ENCODE results near the gene AUTS2.

Gene AUTS2

GRCh38 chr7:70389531-70390151, 791.4 kb downstream of the AUTS2 start:
- Histone ChIP-seq H3K9me3 (ENCODE audit: control insufficient read depth in 2 of 2, low read length in 2 of 2) (no peaks in the 10 kb centered on the region), H3K27me3 (ENCODE audit: control insufficient read depth in 2 of 2, insufficient read depth in 2 of 2, low read length in 2 of 2) (no peaks in the 10 kb centered on the region), H3K9ac (ENCODE audit: low read depth in 1 of 2, low read length in 2 of 2) (no peak overlapping the region), H3K36me3 (ENCODE audit: control insufficient read depth in 2 of 2, insufficient read depth in 2 of 2, low read length in 2 of 2) (no peaks in the 10 kb centered on the region), H3K4me1 (ENCODE audit: control insufficient read depth in 2 of 2, insufficient read depth in 2 of 2, low read length in 2 of 2) (no peaks in the 10 kb centered on the region), H3K27ac (ENCODE audit: low read depth in 2 of 2, low read length in 2 of 2) (no peak overlapping the region), H3K4me3 (ENCODE audit: low read length in 2 of 2) (no peak overlapping the region)

GRCh38 chr7:70390251-70390650, 792.0 kb downstream of the AUTS2 start:
- Histone ChIP-seq H3K4me3 (ENCODE audit: low read length in 2 of 2) (no peak overlapping the region), H3K27ac (ENCODE audit: low read depth in 2 of 2, low read length in 2 of 2) (no peak overlapping the region), H3K9me3 (ENCODE audit: control insufficient read depth in 2 of 2, low read length in 2 of 2) (no peaks in the 10 kb centered on the region), H3K4me1 (ENCODE audit: control insufficient read depth in 2 of 2, insufficient read depth in 2 of 2, low read length in 2 of 2) (no peaks in the 10 kb centered on the region), H3K27me3 (ENCODE audit: control insufficient read depth in 2 of 2, insufficient read depth in 2 of 2, low read length in 2 of 2) (no peaks in the 10 kb centered on the region), H3K9ac (ENCODE audit: low read depth in 1 of 2, low read length in 2 of 2) (no peak overlapping the region), H3K36me3 (ENCODE audit: control insufficient read depth in 2 of 2, insufficient read depth in 2 of 2, low read length in 2 of 2) (no peaks in the 10 kb centered on the region)

GRCh38 chr7:70392256-70392876, 794.1 kb downstream of the AUTS2 start:
- Histone ChIP-seq H3K4me1 (ENCODE audit: control insufficient read depth in 2 of 2, insufficient read depth in 2 of 2, low read length in 2 of 2) (no peaks in the 10 kb centered on the region), H3K27me3 (ENCODE audit: control insufficient read depth in 2 of 2, insufficient read depth in 2 of 2, low read length in 2 of 2) (no peaks in the 10 kb centered on the region), H3K36me3 (ENCODE audit: control insufficient read depth in 2 of 2, insufficient read depth in 2 of 2, low read length in 2 of 2) (no peaks in the 10 kb centered on the region), H3K4me3 (ENCODE audit: low read length in 2 of 2) (no peak overlapping the region), H3K27ac (ENCODE audit: low read depth in 2 of 2, low read length in 2 of 2) (no peak overlapping the region), H3K9ac (ENCODE audit: low read depth in 1 of 2, low read length in 2 of 2) (no peak overlapping the region), H3K9me3 (ENCODE audit: control insufficient read depth in 2 of 2, low read length in 2 of 2) (no peaks in the 10 kb centered on the region)

- Histone ChIP-seq H3K9ac (ENCODE audit: low read depth in 1 of 2, low read length in 2 of 2) (no peak overlapping the region), H3K9me3 (ENCODE audit: control insufficient read depth in 2 of 2, low read length in 2 of 2) (no peaks in the 10 kb centered on the region), H3K4me3 (ENCODE audit: low read length in 2 of 2) (no peak overlapping the region), H3K36me3 (ENCODE audit: control insufficient read depth in 2 of 2, insufficient read depth in 2 of 2, low read length in 2 of 2) (no peaks in the 10 kb centered on the region), H3K4me1 (ENCODE audit: control insufficient read depth in 2 of 2, insufficient read depth in 2 of 2, low read length in 2 of 2) (no peaks in the 10 kb centered on the region), H3K27ac (ENCODE audit: low read depth in 2 of 2, low read length in 2 of 2) (no peak overlapping the region), H3K27me3 (ENCODE audit: control insufficient read depth in 2 of 2, insufficient read depth in 2 of 2, low read length in 2 of 2) (no peaks in the 10 kb centered on the region)
These were observed 794.7 kb downstream of the AUTS2 start for GRCh38 chr7:70392877-70393435.

- no peaks in the 10 kb centered on the region for H3K9me3 ChIP-seq (ENCODE audit: control insufficient read depth in 2 of 2, low read length in 2 of 2)
- H3K4me3 ChIP-seq (ENCODE audit: low read length in 2 of 2) = no peak overlapping the region
- H3K27ac ChIP-seq (ENCODE audit: low read depth in 2 of 2, low read length in 2 of 2) = no peak overlapping the region
- H3K36me3 ChIP-seq (ENCODE audit: control insufficient read depth in 2 of 2, insufficient read depth in 2 of 2, low read length in 2 of 2) = no peaks in the 10 kb centered on the region
- H3K4me1 ChIP-seq (ENCODE audit: control insufficient read depth in 2 of 2, insufficient read depth in 2 of 2, low read length in 2 of 2) = no peaks in the 10 kb centered on the region
- H3K27me3 ChIP-seq (ENCODE audit: control insufficient read depth in 2 of 2, insufficient read depth in 2 of 2, low read length in 2 of 2) = no peaks in the 10 kb centered on the region
- no peak overlapping the region for H3K9ac ChIP-seq (ENCODE audit: low read depth in 1 of 2, low read length in 2 of 2)
These were observed 795.7 kb downstream of the AUTS2 start for GRCh38 chr7:70393956-70394355.

GRCh38 chr7:70400829-70401380, 802.6 kb downstream of the AUTS2 start:
- Histone ChIP-seq H3K36me3 (ENCODE audit: control insufficient read depth in 2 of 2, insufficient read depth in 2 of 2, low read length in 2 of 2) (no peaks in the 10 kb centered on the region), H3K9ac (ENCODE audit: low read depth in 1 of 2, low read length in 2 of 2) (no peak overlapping the region), H3K4me1 (ENCODE audit: control insufficient read depth in 2 of 2, insufficient read depth in 2 of 2, low read length in 2 of 2) (no peaks in the 10 kb centered on the region), H3K27me3 (ENCODE audit: control insufficient read depth in 2 of 2, insufficient read depth in 2 of 2, low read length in 2 of 2) (no peaks in the 10 kb centered on the region), H3K4me3 (ENCODE audit: low read length in 2 of 2) (no peak overlapping the region), H3K9me3 (ENCODE audit: control insufficient read depth in 2 of 2, low read length in 2 of 2) (no peaks in the 10 kb centered on the region), H3K27ac (ENCODE audit: low read depth in 2 of 2, low read length in 2 of 2) (no peak overlapping the region)

- Histone ChIP-seq H3K9ac (ENCODE audit: low read depth in 1 of 2, low read length in 2 of 2) (no peak overlapping the region), H3K4me1 (ENCODE audit: control insufficient read depth in 2 of 2, insufficient read depth in 2 of 2, low read length in 2 of 2) (no peaks in the 10 kb centered on the region), H3K36me3 (ENCODE audit: control insufficient read depth in 2 of 2, insufficient read depth in 2 of 2, low read length in 2 of 2) (no peaks in the 10 kb centered on the region), H3K9me3 (ENCODE audit: control insufficient read depth in 2 of 2, low read length in 2 of 2) (no peaks in the 10 kb centered on the region), H3K4me3 (ENCODE audit: low read length in 2 of 2) (no peak overlapping the region), H3K27ac (ENCODE audit: low read depth in 2 of 2, low read length in 2 of 2) (no peak overlapping the region), H3K27me3 (ENCODE audit: control insufficient read depth in 2 of 2, insufficient read depth in 2 of 2, low read length in 2 of 2) (no peaks in the 10 kb centered on the region)
These were observed 803.8 kb downstream of the AUTS2 start for GRCh38 chr7:70402069-70402468.

- H3K4me3 ChIP-seq (ENCODE audit: low read length in 2 of 2) = no peak overlapping the region
- no peaks in the 10 kb centered on the region for H3K36me3 ChIP-seq (ENCODE audit: control insufficient read depth in 2 of 2, insufficient read depth in 2 of 2, low read length in 2 of 2)
- H3K9me3 ChIP-seq (ENCODE audit: control insufficient read depth in 2 of 2, low read length in 2 of 2) = no peaks in the 10 kb centered on the region
- no peak overlapping the region for H3K27ac ChIP-seq (ENCODE audit: low read depth in 2 of 2, low read length in 2 of 2)
- H3K27me3 ChIP-seq (ENCODE audit: control insufficient read depth in 2 of 2, insufficient read depth in 2 of 2, low read length in 2 of 2) = no peaks in the 10 kb centered on the region
- no peaks in the 10 kb centered on the region for H3K4me1 ChIP-seq (ENCODE audit: control insufficient read depth in 2 of 2, insufficient read depth in 2 of 2, low read length in 2 of 2)
- no peak overlapping the region for H3K9ac ChIP-seq (ENCODE audit: low read depth in 1 of 2, low read length in 2 of 2)
These were observed 807.0 kb downstream of the AUTS2 start for GRCh38 chr7:70405241-70405640.

- no peaks in the 10 kb centered on the region for H3K4me1 ChIP-seq (ENCODE audit: control insufficient read depth in 2 of 2, insufficient read depth in 2 of 2, low read length in 2 of 2)
These were observed 808.1 kb downstream of the AUTS2 start for GRCh38 chr7:70406186-70406949.

GRCh38 chr7:70406950-70407209, 808.6 kb downstream of the AUTS2 start:
- Histone ChIP-seq H3K27me3 (ENCODE audit: control insufficient read depth in 2 of 2, insufficient read depth in 2 of 2, low read length in 2 of 2) (no peaks in the 10 kb centered on the region), H3K9ac (ENCODE audit: low read depth in 1 of 2, low read length in 2 of 2) (no peak overlapping the region), H3K4me3 (ENCODE audit: low read length in 2 of 2) (no peak overlapping the region), H3K4me1 (ENCODE audit: control insufficient read depth in 2 of 2, insufficient read depth in 2 of 2, low read length in 2 of 2) (no peaks in the 10 kb centered on the region), H3K27ac (ENCODE audit: low read depth in 2 of 2, low read length in 2 of 2) (no peak overlapping the region), H3K36me3 (ENCODE audit: control insufficient read depth in 2 of 2, insufficient read depth in 2 of 2, low read length in 2 of 2) (no peaks in the 10 kb centered on the region), H3K9me3 (ENCODE audit: control insufficient read depth in 2 of 2, low read length in 2 of 2) (no peaks in the 10 kb centered on the region)

More at GRCh38 chr7:70406186-70406949, 808.1 kb downstream of the AUTS2 start:
- no peaks in the 10 kb centered on the region for H3K9me3 ChIP-seq (ENCODE audit: control insufficient read depth in 2 of 2, low read length in 2 of 2)
- H3K36me3 ChIP-seq (ENCODE audit: control insufficient read depth in 2 of 2, insufficient read depth in 2 of 2, low read length in 2 of 2) = no peaks in the 10 kb centered on the region
- no peak overlapping the region for H3K27ac ChIP-seq (ENCODE audit: low read depth in 2 of 2, low read length in 2 of 2)
- H3K9ac ChIP-seq (ENCODE audit: low read depth in 1 of 2, low read length in 2 of 2) = no peak overlapping the region
- no peaks in the 10 kb centered on the region for H3K27me3 ChIP-seq (ENCODE audit: control insufficient read depth in 2 of 2, insufficient read depth in 2 of 2, low read length in 2 of 2)
- no peak overlapping the region for H3K4me3 ChIP-seq (ENCODE audit: low read length in 2 of 2)

All from mucosa of rectum (tissue), 2 donors.